Adrenal gland (tissue), 12 donors: ENCODE measurements around the gene JPH3. TPM values are rescaled to one million over a fixed set of nuclear protein-coding genes. Genes with fewer than 3 reads are reported as not detected.
"Not testable (repeated sequence)": the region's sequence is repeated elsewhere in the genome, so short reads cannot be mapped to it uniquely, and the experiment has no call there.

Experiments used
- DNase-seq, 7 donors: peaks; one replicate each; pipeline ENCODE4 v3.0.0-alpha.2; 2019 to 2020
- H3K27ac ChIP-seq, 5 donors: fragments of 200-600 bp; sonication (generic) in 4 of 5; 1 replicate in 3 of 5; 2 replicates in 2 of 5; pipeline versions ENCODE4 v1.5.1 to v1.8.0; 2016 to 2020; ENCODE audit warnings: mild to moderate bottlenecking in 1 of 5
- H3K27me3 ChIP-seq: fragments of 200-600 bp; 2 replicates; pipeline ENCODE4 v1.8.0; 2021
- H3K36me3 ChIP-seq, 2 donors: fragments of 200-600 bp; replicated peaks in 1 of 2; 1 replicate in 1 of 2; 2 replicates in 1 of 2; pipeline versions ENCODE4 v1.5.1 to v1.8.0; 2018 to 2022
- H3K4me1 ChIP-seq, 2 donors: fragments of 200-600 bp; replicated peaks in 1 of 2; 1 replicate in 1 of 2; 2 replicates in 1 of 2; pipeline versions ENCODE4 v1.5.1 to v1.8.0; 2018 to 2021
- H3K4me3 ChIP-seq, 4 donors: fragments of 200-600 bp; sonication (generic) in 3 of 4; one replicate each; pipeline ENCODE4 v1.5.1; 2016 to 2018
- H3K9me3 ChIP-seq, 3 donors: fragments of 200-600 bp; sonication (generic) in 1 of 3; replicated peaks in 1 of 3; 1 replicate in 2 of 3; 2 replicates in 1 of 3; pipeline versions ENCODE4 v1.5.1 to v1.8.0; 2016 to 2021
- CTCF ChIP-seq, 6 experiments: fragments of 450-650 bp in 4 of 6; fragments of 200-600 bp in 2 of 6; sonication (generic) in 1 of 6; IDR thresholded peaks; 1 replicate in 5 of 6; 2 replicates in 1 of 6; pipeline versions ENCODE4 v1.5.1 to v1.8.0; 2016 to 2021; ENCODE audit warnings: antibody characterized with exemption in 6 of 6, mild to moderate bottlenecking in 2 of 6, moderate library complexity in 1 of 6
- POLR2A ChIP-seq, 2 donors: fragments of 450-650 bp; IDR thresholded peaks; one replicate each; pipeline ENCODE4 v1.6.1; 2017; ENCODE audit warnings: antibody characterized with exemption in 2 of 2, mild to moderate bottlenecking in 2 of 2, moderate library complexity in 1 of 2
- WGBS, 4 donors: extraction: QIAGEN DNeasy Blood & Tissue Kit in 2 of 4; methylation state at CpG; one replicate each; pipeline versions ENCODE4 v1.1.5 to v1.1.7; 2013 to 2017; 5-methylcytosine and 5-hydroxymethylcytosine counted together
- intact Hi-C, 2 donors: fragments of 100-400 bp; cut with DNase I; formaldehyde crosslinking; loops; one replicate each; pipeline versions ENCODE4 v1.14.1 to v1.15.0; 2022 to 2023
- polyA plus RNA-seq, 3 donors: library from polyadenylated mRNA; stranded (reverse); fragments of 200-250 nt in 2 of 3; fragments of 350-450 nt in 1 of 3; fragmentation: Illumina TruSeq in 1 of 3; extraction: RNeasy Lipid Tissue Mini Kit (QIAGEN cat#74804) in 1 of 3; gene quantifications; one replicate each; pipeline ENCODE4 v1.2.3, GENCODE V29; 2013 to 2014
- total RNA-seq, 9 donors: library from RNA; depleted of rRNA in 4 of 9; stranded (reverse); fragments of >200 nt in 4 of 9; fragments of 120-200 nt in 1 of 9; fragmentation: NEBNext Ultra II Directional in 1 of 9; extraction: Animal tissue kit (Norgen Biotek cat#: 25700) in 1 of 9; gene quantifications; one replicate each; pipeline versions ENCODE4 v1.1.0 to v1.2.4, GENCODE V29; 2013 to 2023
- donor health status: healthy with polysubstance abuse.
- donor health status: Bipolar disorder and iron deficiency.
- donor health status: DM: yes; HTN: yes; CAD: no.
- donor health status: DM: no; HTN: no; CAD: no.
- donor health status: DM: no; HTN: no; CAD: no.
- donor health status: DM: yes; HTN: yes; CAD: no.

The JPH3 gene
- total and polyA plus RNA-seq, 12 donors, result 0.10 to 3.7 (median 0.71) TPM; not detected in 1

- DNase-seq, result no peak
- Histone ChIP-seq H3K27ac (no peak overlapping the region), H3K9me3 (no peaks in the 10 kb centered on the region), H3K4me3 (no peak overlapping the region), H3K4me1 (no peaks in the 10 kb centered on the region), H3K36me3 (peaks cover 0 to 11% of the 10 kb centered on the region in 2 donors), H3K27me3 (no peaks in the 10 kb centered on the region)
- 96 to 100% (median 97%) methylated on average over 2 to 12 of the region's 12 CpGs for WGBS, 4 donors
- TF ChIP-seq CTCF (IDR thresholded peaks at IDR 0.05), result no peak
- no peak for TF ChIP-seq POLR2A (IDR thresholded peaks at IDR 0.05)
- intact Hi-C loops, result no loop called here
Observed at GRCh38 chr16:87715658-87716057, 113.3 kb downstream of the JPH3 start.

- H3K9me3 ChIP-seq, H3K36me3 ChIP-seq, H3K27ac ChIP-seq, H3K4me3 ChIP-seq, H3K27me3 ChIP-seq, DNase-seq, intact Hi-C loops, H3K4me1 ChIP-seq: not testable (repeated sequence)
- WGBS, 4 donors, result 87 to 100% (median 95%) methylated on average over 5 to 28 of the region's 28 CpGs
Observed at GRCh38 chr16:87718831-87719230, 116.5 kb downstream of the JPH3 start.

- Histone ChIP-seq H3K36me3 (no peaks in the 10 kb centered on the region), H3K4me3 (no peak overlapping the region), H3K27ac (no peak overlapping the region), H3K27me3 (no peaks in the 10 kb centered on the region), H3K9me3 (no peaks in the 10 kb centered on the region), H3K4me1 (no peaks in the 10 kb centered on the region)
- DNase-seq, result no peak
- intact Hi-C loops, result no loop called here
- TF ChIP-seq CTCF (IDR thresholded peaks at IDR 0.05) (no peak), POLR2A (IDR thresholded peaks at IDR 0.05) (no peak)
- WGBS, 4 donors, result 95 to 100% (median 97%) methylated on average over 5 to 24 of the region's 24 CpGs
Observed at GRCh38 chr16:87720446-87720845, 118.1 kb downstream of the JPH3 start.

GRCh38 chr16:87721622-87722585 lies 119.6 kb downstream of the JPH3 start:
- H3K27me3 ChIP-seq, result no peaks in the 10 kb centered on the region
- no peak overlapping the region for H3K4me3 ChIP-seq
- no peaks in the 10 kb centered on the region for H3K36me3 ChIP-seq
- TF ChIP-seq POLR2A (IDR thresholded peaks at IDR 0.05) (no peak), CTCF (IDR thresholded peaks at IDR 0.05) (no peak)
- H3K4me1 ChIP-seq, result no peaks in the 10 kb centered on the region
- no peak for DNase-seq
- H3K9me3 ChIP-seq, result no peaks in the 10 kb centered on the region
- intact Hi-C loops, result no loop called here
- H3K27ac ChIP-seq, result no peak overlapping the region
- WGBS, 4 donors, result 85 to 92% (median 87%) methylated on average over 18 to 33 of the region's 33 CpGs
